HUDEP-2 (cell line): ENCODE results near the gene FEM1A.
"Not testable (repeated sequence)": the region's sequence is repeated elsewhere in the genome, so short reads cannot be mapped to it uniquely, and the experiment has no call there.

Experiments used
- DNase-seq, 76 experiments: peaks; one replicate each; lab custom pipeline; 2025; ENCODE audit not compliant: unreplicated experiment in 76 of 76; lab: John Stamatoyannopoulos, UW

The FEM1A gene

DNA sequence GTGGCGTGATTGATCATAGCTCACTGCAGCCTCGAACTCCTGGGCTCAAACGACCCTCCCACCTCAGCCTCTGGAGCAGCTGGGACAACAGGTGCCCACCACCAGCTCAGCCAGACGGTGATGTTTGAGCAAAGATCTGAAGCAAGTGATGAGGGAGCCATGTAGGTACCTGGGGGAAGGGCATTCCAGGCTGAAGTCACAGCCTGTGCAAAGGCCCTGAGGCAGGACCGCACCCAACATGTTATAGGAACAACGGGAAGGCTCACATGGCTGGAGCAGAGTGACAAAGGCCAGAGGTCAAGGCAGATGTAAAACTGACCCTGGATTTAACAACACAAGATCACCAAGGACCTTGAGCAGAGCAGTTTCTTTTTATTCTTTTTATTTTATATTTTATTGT lies 14.8 kb downstream of the FEM1A start:
- no peak for DNase-seq

DNA sequence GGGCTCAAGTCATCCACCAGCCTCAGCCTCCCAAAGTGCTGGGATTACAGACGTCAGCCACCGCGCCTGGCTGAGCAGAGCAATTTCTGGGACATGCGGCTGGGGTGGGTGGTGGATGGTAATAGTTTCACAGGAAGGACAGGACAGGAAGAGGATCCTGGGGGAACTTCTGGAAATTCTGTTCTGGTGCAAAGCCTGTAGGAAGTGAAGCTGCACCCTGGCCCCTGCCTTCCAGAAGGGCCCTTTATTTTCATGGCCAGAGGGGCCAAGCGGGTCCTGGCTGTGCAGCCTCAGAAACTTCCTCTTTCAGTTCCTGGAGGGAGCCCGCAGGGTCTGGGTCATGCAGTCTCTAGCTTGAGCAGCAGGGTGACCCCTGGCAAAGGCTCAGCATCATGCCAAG lies 15.7 kb downstream of the FEM1A start:
- DNase-seq: no peak

DNA sequence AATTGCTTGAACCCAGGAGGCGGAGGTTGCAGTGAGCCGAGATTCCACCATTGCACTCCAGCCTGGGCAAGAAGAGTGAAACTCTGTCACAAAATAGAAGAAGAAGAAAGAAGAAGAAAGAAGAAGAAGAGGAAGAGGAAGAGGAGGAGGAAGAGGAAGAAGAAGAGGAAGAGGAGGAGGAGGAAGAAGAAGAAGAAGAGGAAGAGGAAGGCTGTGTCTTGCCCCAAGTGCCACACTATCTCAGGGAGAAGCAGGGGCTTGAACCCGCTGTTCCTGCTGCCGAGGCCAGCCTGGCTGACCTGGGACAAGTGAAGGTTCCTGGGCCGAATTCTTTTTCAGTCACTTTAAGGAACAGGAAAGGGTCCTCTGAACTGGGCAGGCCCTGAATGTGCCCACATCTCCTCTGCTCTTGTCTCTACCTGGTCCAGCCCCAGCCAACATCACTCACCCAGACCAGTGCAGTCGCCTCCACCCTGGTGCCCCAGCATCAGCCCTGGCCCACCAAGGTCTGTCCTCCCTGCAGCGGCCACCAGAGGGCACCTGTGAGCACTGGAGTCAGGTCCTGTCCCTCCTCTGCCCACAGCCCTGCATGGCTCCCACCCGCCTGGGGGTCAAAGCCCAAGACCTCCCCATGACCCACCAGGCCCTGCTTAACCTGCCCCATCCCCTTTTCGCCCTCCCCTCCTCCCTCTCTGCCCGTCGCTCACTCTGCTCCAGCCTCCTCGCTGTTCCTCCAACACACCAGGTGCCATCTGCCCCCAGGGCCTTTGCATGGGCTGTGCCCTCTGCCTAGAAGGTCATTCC lies 20.0 kb downstream of the FEM1A start:
- DNase-seq: peak in 71 of 76 experiments; percentile 16 to 93 (median 79)

DNA sequence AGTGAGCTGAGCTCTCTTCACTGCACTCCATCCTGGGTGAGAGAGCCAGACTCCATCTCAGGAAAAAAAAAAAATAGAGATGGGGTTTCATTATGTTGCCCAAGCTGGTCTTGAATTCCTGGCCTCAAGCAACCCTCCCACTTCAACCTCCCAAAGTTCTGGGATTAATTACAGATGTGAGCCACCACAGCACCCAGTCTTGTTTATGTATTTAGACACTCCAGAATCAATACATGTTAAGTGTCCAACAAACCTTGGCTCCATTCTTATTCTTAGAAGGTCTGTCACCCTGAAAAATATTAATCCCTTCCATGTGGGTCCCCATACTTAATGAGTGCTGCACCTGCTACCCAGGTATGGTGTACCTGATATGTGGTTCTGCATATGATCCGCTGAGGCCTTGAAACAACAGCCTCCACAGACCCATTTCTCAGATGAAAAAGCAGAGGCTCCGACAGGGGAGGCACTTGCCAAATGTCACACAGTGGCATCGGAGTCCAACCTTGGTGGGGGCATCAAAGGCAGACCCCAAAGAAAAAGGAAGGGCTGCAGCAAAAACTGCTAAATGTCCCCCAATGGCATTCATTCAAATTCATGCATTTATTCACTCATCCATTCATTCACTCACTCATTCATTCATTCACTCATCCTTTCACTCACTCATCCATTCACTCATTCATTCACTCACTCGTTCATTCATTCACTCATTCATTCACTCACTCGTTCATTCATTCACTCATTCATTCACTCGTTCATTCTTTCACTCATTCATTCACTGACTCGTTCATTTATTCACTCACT lies 23.3 kb downstream of the FEM1A start:
- DNase-seq: no peak

DNA sequence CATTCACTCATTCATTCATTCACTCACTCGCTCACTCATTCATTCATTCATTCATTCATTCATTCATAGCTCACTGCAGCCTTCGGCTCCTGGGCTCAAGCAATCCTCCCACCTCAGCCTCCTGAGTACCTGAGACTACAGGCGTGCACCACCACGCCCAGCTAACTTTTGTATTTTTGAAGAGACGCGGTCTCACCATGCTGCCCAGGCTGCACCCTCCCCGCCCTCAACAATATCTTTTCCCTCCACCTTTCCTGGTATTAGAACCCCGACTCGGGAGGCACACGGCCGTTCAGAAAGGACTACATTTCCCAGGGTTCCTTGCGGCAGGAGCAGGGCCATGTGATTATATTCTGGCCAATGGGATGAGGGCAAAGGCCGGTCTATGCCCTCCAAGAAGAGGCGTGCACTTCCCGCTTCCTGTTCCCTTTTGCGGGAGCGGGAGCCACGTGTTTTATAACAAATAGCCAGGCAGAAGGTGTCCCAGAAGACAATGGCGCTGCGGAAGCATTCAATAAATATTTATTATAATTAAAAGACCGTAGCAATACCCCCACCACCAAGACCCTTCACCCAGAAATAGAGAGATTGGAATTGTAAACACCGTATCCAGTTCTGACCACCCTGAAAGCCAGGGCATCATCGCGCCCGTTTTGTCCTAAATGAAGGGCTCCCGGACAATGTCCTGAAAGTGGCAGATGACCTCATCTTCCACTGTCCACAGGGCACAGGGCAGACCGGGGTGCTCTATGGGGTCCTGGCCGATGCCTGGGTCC lies 24.1 kb downstream of the FEM1A start:
- peak in 75 of 76 experiments; percentile 44 to 98 (median 93) for DNase-seq

DNA sequence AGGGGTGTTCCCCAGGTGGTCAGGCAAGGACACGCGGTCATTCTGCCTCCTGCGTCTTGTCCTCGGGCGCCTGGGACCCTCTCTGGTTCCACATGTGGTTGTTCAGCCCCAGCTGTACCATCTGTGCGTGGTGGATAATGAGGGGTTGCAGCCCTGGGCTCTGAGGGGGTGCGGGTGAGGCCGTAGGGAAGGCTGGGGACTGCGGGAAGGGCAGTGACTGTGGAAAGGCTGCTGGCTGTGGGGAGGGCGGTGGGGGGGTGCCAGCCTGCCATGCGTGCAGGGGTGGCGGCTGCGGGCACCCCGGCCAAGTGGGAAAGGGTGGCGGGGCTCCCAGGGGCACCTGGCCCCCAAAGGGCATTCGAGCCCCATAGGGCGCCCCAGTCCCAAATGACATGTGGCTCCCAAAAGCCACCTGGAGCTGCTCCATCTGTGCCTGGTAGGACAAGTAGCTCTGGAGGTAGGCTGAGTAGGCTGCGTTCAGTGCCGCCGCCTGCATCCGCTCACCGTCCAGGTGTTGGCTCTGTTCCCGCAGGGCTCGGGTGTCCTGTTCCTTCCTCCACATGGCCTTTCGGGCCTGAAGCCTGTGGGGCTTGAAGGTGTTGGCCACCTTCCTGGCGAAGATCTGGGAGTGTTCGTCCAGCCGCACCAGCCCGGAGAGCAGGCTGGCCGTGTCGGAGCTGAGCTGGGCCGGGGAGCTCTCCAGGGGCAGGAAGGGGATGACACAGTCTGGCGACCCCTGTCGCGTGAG lies 24.8 kb downstream of the FEM1A start:
- no peak for DNase-seq

DNA sequence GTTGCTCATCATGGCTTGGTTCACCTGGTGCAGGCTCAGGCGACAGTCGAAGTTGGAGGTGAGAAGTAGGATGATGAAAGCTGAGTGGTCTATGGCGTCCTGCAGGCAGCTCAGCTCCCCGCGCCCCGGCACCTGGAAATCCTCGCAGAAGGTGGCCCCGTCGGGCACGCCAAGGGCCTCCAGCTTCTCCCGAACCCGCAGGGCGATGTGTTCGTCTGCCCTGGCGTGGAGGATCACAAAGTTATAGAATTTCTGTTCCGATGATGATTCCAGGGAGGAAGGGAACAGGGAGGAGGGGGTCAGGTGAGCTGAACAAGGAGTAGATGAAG lies 25.4 kb downstream of the FEM1A start:
- no peak for DNase-seq

DNA sequence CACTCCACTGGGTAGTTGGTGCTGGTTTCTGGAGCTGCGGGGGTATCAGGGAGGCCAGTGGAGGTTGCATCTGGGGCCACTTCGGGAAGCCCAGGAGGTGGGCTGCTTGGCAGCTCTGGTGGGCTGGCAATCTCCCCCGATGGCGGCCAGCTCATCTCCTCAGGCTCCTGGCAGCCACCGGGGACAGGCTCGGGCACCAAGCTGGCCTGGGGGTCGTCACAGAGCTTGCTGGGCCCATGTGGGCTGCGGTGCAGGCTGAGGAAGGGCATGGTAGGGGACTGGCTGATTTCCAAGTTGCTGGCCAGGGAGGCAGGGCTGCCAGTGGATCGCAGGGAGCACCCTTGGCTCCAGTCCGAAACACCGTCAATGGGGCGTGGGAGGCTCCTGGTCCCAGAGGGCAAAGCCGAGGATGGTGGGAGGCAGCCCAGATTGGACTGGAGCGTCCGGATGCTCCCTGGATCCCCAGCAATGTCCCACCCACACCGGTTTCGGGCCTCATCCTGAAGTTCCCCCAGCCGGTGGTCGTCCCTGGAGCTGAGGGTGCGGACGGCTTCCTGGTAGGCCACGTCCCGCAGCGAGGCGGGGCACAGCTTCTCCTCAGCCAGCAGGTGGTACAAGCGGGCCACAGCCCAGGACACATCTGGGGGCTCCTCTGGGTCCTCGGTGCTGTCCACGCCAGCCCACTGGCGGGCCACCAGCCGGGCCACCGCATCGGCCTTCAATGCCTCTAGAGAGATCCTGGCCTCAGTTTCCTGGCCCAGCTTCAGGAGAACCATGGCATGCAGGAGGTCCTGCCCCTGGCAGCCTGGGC lies 26.1 kb downstream of the FEM1A start:
- DNase-seq: no peak

DNA sequence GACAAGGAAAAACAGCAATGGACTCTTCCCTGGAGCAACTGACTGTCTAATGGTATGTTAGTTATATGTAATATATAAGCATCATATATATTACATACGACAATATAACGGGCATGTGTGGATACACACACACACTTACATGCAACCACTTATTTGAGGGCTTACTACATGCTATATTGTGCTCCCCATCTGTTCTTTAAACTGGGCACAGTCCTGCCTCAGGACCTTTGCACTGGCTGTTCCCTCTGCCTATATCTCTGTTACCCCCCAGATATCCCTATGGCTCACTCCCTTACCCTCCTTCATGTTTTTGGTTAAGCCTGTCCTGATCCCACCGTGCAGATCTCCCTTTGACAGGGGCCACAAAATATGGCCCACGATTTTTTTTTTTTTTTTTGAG lies 29.7 kb downstream of the FEM1A start:
- no peak for DNase-seq

DNA sequence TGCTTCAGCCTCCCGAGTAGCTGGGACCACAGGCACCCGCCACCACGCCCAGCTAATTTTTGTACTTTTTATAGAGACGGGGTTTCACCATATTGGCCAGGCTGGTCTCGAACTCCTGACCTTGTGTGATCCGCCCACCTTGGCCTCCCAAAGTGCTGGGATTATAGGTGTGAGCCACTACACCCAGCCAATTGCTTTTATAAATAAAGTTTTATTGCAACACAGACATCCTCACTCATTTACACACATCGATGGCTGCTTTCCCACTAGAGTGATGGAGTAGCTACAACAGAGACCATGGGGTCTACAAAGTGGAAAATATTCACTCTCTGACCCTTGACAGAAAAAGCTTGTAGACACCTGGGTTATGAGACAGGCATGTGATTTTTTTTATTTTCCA lies 30.8 kb downstream of the FEM1A start:
- not testable (repeated sequence) for DNase-seq

DNA sequence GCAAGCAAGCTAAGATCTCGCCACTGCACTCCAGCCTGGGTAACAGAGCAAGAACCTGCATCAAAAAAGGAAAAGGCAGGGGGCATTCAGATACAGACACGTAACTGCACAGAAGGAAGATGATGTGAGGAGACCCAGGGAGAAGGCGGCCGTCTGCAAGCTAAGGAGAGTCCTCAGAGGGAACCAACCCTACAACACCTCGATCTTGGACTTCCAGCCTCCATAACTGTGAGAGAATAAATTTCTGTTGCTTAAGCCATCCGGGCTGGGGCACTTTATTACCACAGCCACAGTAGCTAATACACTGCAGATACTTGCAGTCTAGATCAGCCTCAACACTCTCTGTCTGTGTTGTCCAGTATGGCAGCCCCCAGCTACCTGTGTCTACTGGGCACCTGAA lies 32.0 kb downstream of the FEM1A start:
- DNase-seq: no peak

DNA sequence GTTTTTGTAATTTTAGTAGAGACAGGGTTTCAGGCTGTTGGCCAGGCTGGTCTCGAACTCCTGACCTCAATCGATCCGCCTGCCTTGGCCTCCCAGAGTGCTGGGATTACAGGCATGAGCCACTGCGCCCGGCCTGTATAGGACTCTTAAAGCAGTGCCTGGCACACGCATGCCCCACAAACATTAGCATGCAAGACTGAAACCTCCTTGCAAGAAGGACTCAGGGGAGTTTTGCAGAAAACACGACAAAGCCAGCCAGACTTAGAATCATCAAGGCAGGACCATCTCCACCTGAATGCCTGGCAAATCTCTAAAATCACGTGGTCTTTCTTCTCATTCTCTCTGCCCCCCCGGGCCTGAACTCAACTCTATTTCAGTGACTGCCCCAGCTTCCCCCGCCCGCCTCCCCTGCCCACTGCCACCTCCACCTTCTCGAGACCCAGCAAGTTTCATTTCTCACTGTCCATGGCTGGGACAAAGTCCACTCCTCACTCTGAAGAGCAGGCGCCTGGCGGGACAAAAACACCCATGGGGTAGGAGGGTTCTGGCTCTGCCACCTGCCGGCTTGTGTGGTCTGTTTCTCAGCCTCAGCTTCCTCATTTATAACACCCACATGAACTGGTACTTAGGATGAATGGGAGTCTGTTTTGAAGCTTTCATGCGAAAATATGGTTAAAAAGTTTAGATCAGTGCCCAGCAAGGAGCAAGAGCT lies 37.6 kb downstream of the FEM1A start:
- DNase-seq: peak in 2 of 76 experiments; percentile 13 to 15

DNA sequence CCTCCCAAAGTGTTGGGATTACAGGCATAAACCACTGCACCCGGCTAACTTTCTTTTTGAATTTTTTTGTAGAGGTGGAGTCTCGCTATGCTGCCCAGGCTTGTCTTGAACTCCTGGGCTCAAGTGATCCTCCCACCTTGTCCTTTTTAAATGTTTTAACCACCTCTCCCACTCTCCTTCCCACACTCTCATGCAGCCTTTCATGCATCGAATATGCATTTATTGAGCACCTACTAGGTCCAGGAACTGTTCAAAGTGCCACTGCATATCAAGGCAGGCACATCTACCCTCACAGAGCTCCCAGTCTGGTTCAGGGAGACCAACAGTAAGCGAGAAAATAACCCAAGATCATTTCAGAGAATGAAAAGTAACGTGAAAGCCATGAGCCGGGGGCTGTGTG lies 38.8 kb downstream of the FEM1A start:
- DNase-seq: no peak

DNA sequence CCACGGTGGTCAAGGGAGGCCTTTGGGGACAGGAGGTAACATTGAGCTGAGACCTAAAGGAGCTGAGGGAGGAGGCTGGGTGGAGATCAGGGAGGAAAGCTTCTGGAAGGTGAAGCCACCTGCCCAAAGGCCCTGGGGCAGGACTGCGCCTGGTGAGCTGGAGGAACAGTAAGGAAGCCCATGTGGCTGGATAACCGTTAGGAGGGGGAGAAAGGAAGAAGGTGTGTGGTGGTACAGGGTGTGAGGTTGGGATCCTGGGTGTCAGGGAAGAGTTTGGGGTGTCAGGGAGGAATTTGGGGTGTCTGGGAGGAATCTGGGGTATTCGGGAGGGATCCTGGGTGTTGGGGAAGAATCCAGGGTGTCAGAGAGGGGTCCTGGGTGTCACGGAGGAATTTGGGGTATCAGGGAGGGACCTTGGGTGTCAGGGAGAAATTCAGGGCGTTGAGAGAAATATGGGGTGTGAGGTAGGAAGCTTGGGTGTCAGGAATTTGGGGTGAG lies 39.3 kb downstream of the FEM1A start:
- DNase-seq: no peak

DNA sequence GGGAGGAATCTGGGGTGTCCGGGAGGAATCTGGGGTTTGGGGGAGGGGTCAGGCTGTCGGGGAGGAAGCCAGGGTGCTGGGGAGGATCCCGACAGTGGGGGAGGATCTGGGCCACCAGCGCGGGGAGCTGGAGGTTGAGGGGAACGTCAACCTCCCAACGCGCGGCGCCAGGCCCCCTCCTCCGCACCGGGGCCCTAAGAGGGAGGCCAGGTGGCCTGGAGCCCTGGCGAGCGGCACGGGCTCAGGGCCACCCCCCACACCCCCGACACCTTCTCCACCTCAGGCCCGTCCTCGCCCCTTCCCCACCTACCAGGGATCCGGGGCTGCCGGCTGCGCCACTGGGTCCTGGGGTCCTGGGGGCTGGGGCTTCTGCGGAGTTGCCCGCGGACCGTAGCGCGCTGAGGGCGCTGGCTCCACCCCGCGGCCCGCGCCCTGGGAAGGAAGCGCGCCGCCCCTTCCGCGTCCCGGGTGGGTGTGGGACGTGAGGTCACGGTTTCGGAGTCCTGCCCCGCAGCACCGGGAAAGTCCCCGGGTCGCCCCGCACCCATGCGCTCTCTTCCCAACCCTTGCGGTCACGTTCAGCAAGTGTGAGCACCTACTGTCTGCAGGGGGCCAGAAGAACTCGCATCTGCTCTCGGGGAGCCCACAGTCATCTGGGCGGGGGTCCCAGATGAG lies 39.9 kb downstream of the FEM1A start, which contains the start of gene TICAM1:
TICAM1 (minus strand) TSS at position 409 of the 675 bp plus-strand sequence. CDS start 13,335 bp downstream, outside the sequence.
- peak in 50 of 76 experiments; percentile 16 to 66 (median 44) for DNase-seq

DNA sequence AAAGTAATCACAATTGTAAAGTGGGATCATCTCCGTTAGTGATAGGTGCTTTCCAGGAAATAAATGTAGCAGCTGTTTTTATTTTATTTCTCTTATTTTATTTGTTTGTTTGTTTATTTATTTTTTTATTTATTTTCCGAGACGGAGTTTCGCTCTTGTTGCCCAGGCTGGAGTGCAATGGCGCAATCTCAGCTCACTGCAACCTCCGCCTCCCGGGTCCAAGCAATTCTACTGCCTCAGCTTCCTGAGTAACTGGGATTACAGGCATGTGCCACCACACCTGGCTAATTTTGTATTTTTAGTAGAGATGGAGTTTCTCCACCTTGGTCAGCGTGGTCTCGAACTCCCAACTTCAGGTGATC lies 40.4 kb downstream of the FEM1A start:
- DNase-seq: not testable (repeated sequence)

DNA sequence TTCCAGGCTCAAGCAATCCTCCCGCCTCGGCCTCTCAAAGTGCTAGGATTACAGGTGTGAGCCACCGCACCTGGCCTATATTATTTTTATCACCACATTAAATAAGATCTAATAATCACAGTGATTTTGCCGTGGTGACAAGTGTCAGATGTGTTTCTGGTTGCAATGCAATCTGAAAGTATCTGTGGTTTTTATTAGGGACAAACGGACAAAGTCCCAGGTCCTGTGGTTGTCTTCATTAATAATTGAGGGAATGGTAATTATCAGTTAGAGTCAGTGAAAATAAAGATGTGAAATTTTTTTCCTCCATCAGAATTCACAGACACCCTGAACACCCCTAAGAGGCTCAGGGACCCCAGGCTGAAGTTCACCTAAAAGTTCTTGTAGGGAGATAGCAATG lies 41.2 kb downstream of the FEM1A start:
- no peak for DNase-seq

DNA sequence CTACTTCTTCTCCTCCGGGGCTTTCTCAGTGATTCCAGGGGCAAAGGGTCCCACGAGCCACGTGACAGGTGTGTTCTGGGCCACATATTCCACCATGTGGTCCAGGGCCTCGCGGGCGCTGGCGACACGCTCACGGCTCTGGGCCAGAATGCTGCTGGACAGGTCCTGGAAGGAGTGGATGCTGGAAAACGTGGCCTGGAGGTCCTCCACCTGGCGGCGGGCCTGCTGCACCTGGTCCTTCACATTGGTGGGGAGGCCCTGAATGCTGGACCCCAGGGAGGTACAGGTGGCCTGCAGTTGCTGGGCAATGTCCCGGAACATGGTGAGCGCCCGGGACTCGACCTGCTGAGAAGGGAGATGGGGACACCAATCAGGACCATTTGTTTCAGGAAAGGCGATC lies 47.7 kb downstream of the FEM1A start:
- DNase-seq: no peak

DNA sequence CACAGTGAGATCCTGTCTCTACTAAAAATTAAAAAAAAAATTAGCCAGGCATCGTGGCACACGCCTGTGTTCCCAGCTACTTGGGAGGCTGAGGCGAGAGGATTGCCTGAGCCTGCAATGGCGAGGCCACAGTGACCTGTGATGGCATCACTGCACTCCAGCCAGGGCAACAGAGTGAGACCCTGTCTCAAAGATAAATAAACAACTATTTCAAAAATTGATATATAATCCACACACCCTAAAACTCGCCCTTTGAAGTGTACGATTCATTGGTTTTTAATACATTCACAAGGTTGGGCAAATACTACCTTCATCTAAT lies 52.1 kb downstream of the FEM1A start:
- DNase-seq: no peak
